ENCODE results near the gene VPS41. TPM values are rescaled to one million over a fixed set of nuclear protein-coding genes. Genes with fewer than 3 reads are reported as not detected.

Gene VPS41
- polyA plus RNA-seq, 1 of the 3 experiments (the other 2 are of a cell fraction): 20.4 TPM

- H3K4me2 ChIP-seq: no peak overlapping the region
- POLR2A ChIA-PET: no interaction called here
- no peak overlapping the region for H3K27ac ChIP-seq (ENCODE audit: low read depth in 2 of 2, low read length in 1 of 2)
- no peaks in the 10 kb centered on the region for H3F3A ChIP-seq (replicated peaks; ENCODE audit: insufficient read depth)
- H3K9me2 ChIP-seq: no peaks in the 10 kb centered on the region
- TF ChIP-seq PBX3 (IDR thresholded peaks at IDR 0.05): no peak
- TF ChIP-seq SMC3 (IDR thresholded peaks at IDR 0.05; ENCODE audit: low read depth, low read length): no peak
- no peak overlapping the region for H3K4me3 ChIP-seq (ENCODE audit: low read depth in 2 of 2, low read length in 1 of 2)
- CTCF ChIA-PET: no interaction called here
- 96% methylated on average over 3 of the region's 3 CpGs for WGBS (ENCODE audit: low lambda C conversion rate)
- no peaks in the 10 kb centered on the region for H3K9me3 ChIP-seq
- H3K36me3 ChIP-seq (replicated peaks in 1 of 2; ENCODE audit: control insufficient read depth in 1 of 2, insufficient read depth in 2 of 2, low read length in 1 of 2): peaks cover 15 to 61% of the 10 kb centered on the region in 2 experiments
- no peak overlapping the region for H3K9ac ChIP-seq
- no peaks in the 10 kb centered on the region for H3K27me3 ChIP-seq (ENCODE audit: insufficient read depth)
- no peaks in the 10 kb centered on the region for H3K79me2 ChIP-seq (ENCODE audit: insufficient read depth)
- no peak for DNase-seq
- no peaks in the 10 kb centered on the region for H4K20me1 ChIP-seq (ENCODE audit: insufficient read depth)
- H2AFZ ChIP-seq (ENCODE audit: low read depth): no peak overlapping the region
- H3K4me1 ChIP-seq (ENCODE audit: control insufficient read depth in 1 of 2, insufficient read depth in 2 of 2, low read depth in 1 of 2, low read length in 1 of 2): no peaks in the 10 kb centered on the region
Measured at GRCh38 chr7:38728145-38728544, 180.8 kb downstream of the VPS41 start.

- Histone ChIP-seq H3K9ac (no peak overlapping the region), H3K4me3 (ENCODE audit: low read depth in 2 of 2, low read length in 1 of 2) (no peak overlapping the region), H3K36me3 (replicated peaks in 1 of 2; ENCODE audit: control insufficient read depth in 1 of 2, insufficient read depth in 2 of 2, low read length in 1 of 2) (peaks cover 15 to 64% of the 10 kb centered on the region in 2 experiments), H3K79me2 (ENCODE audit: insufficient read depth) (no peaks in the 10 kb centered on the region), H3F3A (replicated peaks; ENCODE audit: insufficient read depth) (no peaks in the 10 kb centered on the region), H2AFZ (ENCODE audit: low read depth) (no peak overlapping the region), H3K4me2 (no peak overlapping the region), H3K9me2 (no peaks in the 10 kb centered on the region), H3K4me1 (ENCODE audit: control insufficient read depth in 1 of 2, insufficient read depth in 2 of 2, low read depth in 1 of 2, low read length in 1 of 2) (no peaks in the 10 kb centered on the region), H3K27ac (ENCODE audit: low read depth in 2 of 2, low read length in 1 of 2) (no peak overlapping the region), H4K20me1 (ENCODE audit: insufficient read depth) (no peaks in the 10 kb centered on the region), H3K9me3 (no peaks in the 10 kb centered on the region), H3K27me3 (ENCODE audit: insufficient read depth) (no peaks in the 10 kb centered on the region)
- POLR2A ChIA-PET: no interaction called here
- 94% methylated on average over 4 of the region's 4 CpGs for WGBS (ENCODE audit: low lambda C conversion rate)
- no peak for TF ChIP-seq USF2 (IDR thresholded peaks at IDR 0.05; ENCODE audit: borderline replicate concordance, low read depth, low read length)
- no peak for TF ChIP-seq USF1 (IDR thresholded peaks at IDR 0.05; ENCODE audit: borderline replicate concordance, low read depth)
- no peak for TF ChIP-seq TEAD4 (IDR thresholded peaks at IDR 0.05; ENCODE audit: borderline replicate concordance, insufficient read depth)
- TF ChIP-seq GABPA (IDR thresholded peaks at IDR 0.05; ENCODE audit: low read depth): no peak
- TF ChIP-seq TCF12 (IDR thresholded peaks at IDR 0.05): no peak
- no peak for TF ChIP-seq GATA2 (CRISPR knock-in tag; IDR thresholded peaks at IDR 0.05)
- TF ChIP-seq SIN3A (IDR thresholded peaks at IDR 0.05; ENCODE audit: borderline replicate concordance, low read depth, low read length): no peak
- TF ChIP-seq SMC3 (IDR thresholded peaks at IDR 0.05; ENCODE audit: low read depth, low read length): no peak
- no peak for TF ChIP-seq MAX (IDR thresholded peaks at IDR 0.05; ENCODE audit: low read depth)
- no peak for TF ChIP-seq RXRA (IDR thresholded peaks at IDR 0.05; ENCODE audit: borderline replicate concordance, low read depth)
- no peak for TF ChIP-seq RCOR1 (IDR thresholded peaks at IDR 0.05; ENCODE audit: low read length)
- no peak for TF ChIP-seq NRF1 (IDR thresholded peaks at IDR 0.05; ENCODE audit: low read depth, low read length)
- CTCF ChIA-PET: interaction anchor here (1.4 kb wide), 1 partner anchor 67 kb away, joined by 3 read pairs; no protein-coding TSS in a partner anchor
- no peak for DNase-seq
Measured at GRCh38 chr7:38727184-38727940, 181.6 kb downstream of the VPS41 start.
